Measurements from ENCODE around the gene RPS26. TPM values are rescaled to one million over a fixed set of nuclear protein-coding genes. Genes with fewer than 3 reads are reported as not detected.
A peak's percentile ranks its signal among the peaks of the same experiment; 100 is the strongest.

RPS26 gene
- total and polyA plus RNA-seq, 2 of the 13 experiments (the other 11 are each of a cell fraction or from before 2014, with no cell fraction given), result 150 to 421 TPM

GRCh38 chr12:55996715-55997534, 44.8 kb upstream of the RPS26 start, which contains the start of gene SUOX (continued):
- TF ChIP-seq HMGA1 (CRISPR knock-in tag; conservative IDR thresholded peaks at IDR 0.05) (no peak), KDM5A (IDR thresholded peaks at IDR 0.05; ENCODE audit: borderline replicate concordance, low read length) (no peak), SNRNP70 (IDR thresholded peaks at IDR 0.05; ENCODE audit: low read depth, low read length) (no peak), FOXO1 (CRISPR knock-in tag; IDR thresholded peaks at IDR 0.05) (peak; percentile 11; the same call in 1 of the 2 replicates), ZNF550 (CRISPR knock-in tag; IDR thresholded peaks at IDR 0.05; ENCODE audit: borderline replicate concordance) (no peak), AHDC1 (CRISPR knock-in tag; IDR thresholded peaks at IDR 0.05; ENCODE audit: borderline replicate concordance) (no peak), ZNF687 (CRISPR knock-in tag; IDR thresholded peaks at IDR 0.05) (peak; percentile 76), ZBTB34 (CRISPR knock-in tag; IDR thresholded peaks at IDR 0.05) (no peak), ZNF101 (CRISPR knock-in tag; IDR thresholded peaks at IDR 0.05; ENCODE audit: borderline replicate concordance, low read depth) (no peak), NBN (conservative IDR thresholded peaks at IDR 0.05) (no peak)
- TF ChIP-seq, protein P1, sequence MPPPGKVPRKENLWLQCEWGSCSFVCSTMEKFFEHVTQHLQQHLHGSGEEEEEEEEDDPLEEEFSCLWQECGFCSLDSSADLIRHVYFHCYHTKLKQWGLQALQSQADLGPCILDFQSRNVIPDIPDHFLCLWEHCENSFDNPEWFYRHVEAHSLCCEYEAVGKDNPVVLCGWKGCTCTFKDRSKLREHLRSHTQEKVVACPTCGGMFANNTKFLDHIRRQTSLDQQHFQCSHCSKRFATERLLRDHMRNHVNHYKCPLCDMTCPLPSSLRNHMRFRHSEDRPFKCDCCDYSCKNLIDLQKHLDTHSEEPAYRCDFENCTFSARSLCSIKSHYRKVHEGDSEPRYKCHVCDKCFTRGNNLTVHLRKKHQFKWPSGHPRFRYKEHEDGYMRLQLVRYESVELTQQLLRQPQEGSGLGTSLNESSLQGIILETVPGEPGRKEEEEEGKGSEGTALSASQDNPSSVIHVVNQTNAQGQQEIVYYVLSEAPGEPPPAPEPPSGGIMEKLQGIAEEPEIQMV (CRISPR knock-in tag; IDR thresholded peaks at IDR 0.05; ENCODE audit: low read depth), result no peak
